SU-DHL-6 (cell line): ENCODE measurements around the gene COL4A1.

ENCODE experiments used
- CTCF ChIP-seq: fragments of 200-600 bp; sonication (generic); IDR thresholded peaks from one replicate; pipeline ENCODE4 v1.5.1; 2017; ENCODE audit warnings: antibody characterized with exemption, mild to moderate bottlenecking, low read length, moderate library complexity; ENCODE audit not compliant: insufficient read depth, poor library complexity, severe bottlenecking
- EZH2phosphoT487 ChIP-seq: fragments of 200-600 bp; sonication (generic), shearing (Covaris generic); conservative IDR thresholded peaks from 2 replicates; pipeline ENCODE4 v1.6.1; 2018; ENCODE audit warnings: mild to moderate bottlenecking, antibody characterized with exemption, low read length, moderate library complexity, mixed read lengths

GRCh38 chr13:110299283-110299840 is 7.6 kb downstream of the COL4A1 start:
- no peak for TF ChIP-seq CTCF
- no peak for TF ChIP-seq EZH2phosphoT487
